Measurements from ENCODE around the gene PAGR1.
"Not testable (repeated sequence)": the region's sequence is repeated elsewhere in the genome, so short reads cannot be mapped to it uniquely, and the experiment has no call there.

The PAGR1 gene

GRCh38 chr16:29815793-29816693 lies at the start of gene PAGR1:
Gene PAGR1, plus strand, starts transcription at chr16:29816152. Its CDS starts 374 bp downstream, at chr16:29816526.
- DNase-seq = peak; percentile 99

GRCh38 chr16:29766571-29766970 lies 49.4 kb upstream of the PAGR1 start:
- DNase-seq = no peak

GRCh38 chr16:29767062-29767461 lies 48.9 kb upstream of the PAGR1 start:
- DNase-seq = no peak

GRCh38 chr16:29769507-29769906 lies 46.4 kb upstream of the PAGR1 start:
- DNase-seq = no peak

- no peak for DNase-seq
Observed at GRCh38 chr16:29770250-29770929, 45.6 kb upstream of the PAGR1 start.

- DNase-seq = not testable (repeated sequence)
Observed at GRCh38 chr16:29772330-29772729, 43.6 kb upstream of the PAGR1 start.

GRCh38 chr16:29774730-29775129 lies 41.2 kb upstream of the PAGR1 start:
- no peak for DNase-seq

- peak; percentile 50 for DNase-seq
Observed at GRCh38 chr16:29775742-29776408, 40.1 kb upstream of the PAGR1 start.

- no peak for DNase-seq
Observed at GRCh38 chr16:29777576-29778350, 38.2 kb upstream of the PAGR1 start, which contains the start of gene ZG16. Gene ZG16, plus strand, starts transcription at chr16:29778256. Its CDS starts 1,011 bp downstream, at chr16:29779267.

- no peak for DNase-seq
Observed at GRCh38 chr16:29779474-29779873, 36.5 kb upstream of the PAGR1 start.

- not testable (repeated sequence) for DNase-seq
Observed at GRCh38 chr16:29783094-29783953, 32.6 kb upstream of the PAGR1 start.

- no peak for DNase-seq
Observed at GRCh38 chr16:29784157-29784556, 31.8 kb upstream of the PAGR1 start.

GRCh38 chr16:29784901-29785500 lies 31.0 kb upstream of the PAGR1 start:
- DNase-seq = peak; percentile 52

GRCh38 chr16:29787155-29787554 lies 28.8 kb upstream of the PAGR1 start:
- not testable (repeated sequence) for DNase-seq

GRCh38 chr16:29789775-29790182 lies 26.2 kb upstream of the PAGR1 start:
- no peak for DNase-seq

GRCh38 chr16:29790183-29790948 lies 25.6 kb upstream of the PAGR1 start, which contains the start of gene KIF22:
Gene KIF22, plus strand, starts transcription at chr16:29790751. Its CDS starts 9 bp downstream, at chr16:29790760.
- peak; percentile 99 for DNase-seq

- DNase-seq = no peak
Observed at GRCh38 chr16:29790949-29791844, 24.8 kb upstream of the PAGR1 start.

- DNase-seq = no peak
Observed at GRCh38 chr16:29791845-29792807, 23.8 kb upstream of the PAGR1 start.

Measured in fibroblast of upper back skin (primary cell).